Adrenal gland (tissue), 5 donors: ENCODE data around the gene C1QL4.

Experiments used
- POLR2A ChIP-seq, 2 donors: fragments of 450-650 bp; IDR thresholded peaks; one replicate each; pipeline ENCODE4 v1.6.1; 2017; ENCODE audit warnings: antibody characterized with exemption in 2 of 2, mild to moderate bottlenecking in 2 of 2, moderate library complexity in 1 of 2
- TF ChIP-seq, protein P1 (sequence below), 6 experiments: fragments of 450-650 bp in 4 of 6; fragments of 200-600 bp in 2 of 6; sonication (generic) in 1 of 6; IDR thresholded peaks; 1 replicate in 5 of 6; 2 replicates in 1 of 6; pipeline versions ENCODE4 v1.5.1 to v1.8.0; 2016 to 2021; ENCODE audit warnings: antibody characterized with exemption in 6 of 6, mild to moderate bottlenecking in 2 of 6, moderate library complexity in 1 of 6
- donor health status: DM: no; HTN: no; CAD: no.

DNA sequence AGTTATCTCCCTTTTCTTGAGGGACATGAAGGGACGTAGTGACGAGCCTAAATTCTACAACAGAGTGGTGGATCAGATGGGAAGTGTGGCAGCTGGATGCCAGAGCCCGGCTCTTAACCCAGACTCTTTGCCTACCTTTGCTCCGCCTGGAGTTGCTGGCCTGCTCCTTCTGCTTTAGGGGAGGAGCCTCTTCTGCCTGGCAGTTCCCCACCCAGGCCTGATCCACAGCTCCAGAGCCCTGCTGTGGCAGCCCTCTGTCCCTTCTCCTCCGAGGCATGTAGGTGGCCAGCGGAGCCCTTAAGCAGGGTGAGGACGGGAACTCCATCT, 44.3 kb downstream of the C1QL4 start:
- TF ChIP-seq, protein P1, sequence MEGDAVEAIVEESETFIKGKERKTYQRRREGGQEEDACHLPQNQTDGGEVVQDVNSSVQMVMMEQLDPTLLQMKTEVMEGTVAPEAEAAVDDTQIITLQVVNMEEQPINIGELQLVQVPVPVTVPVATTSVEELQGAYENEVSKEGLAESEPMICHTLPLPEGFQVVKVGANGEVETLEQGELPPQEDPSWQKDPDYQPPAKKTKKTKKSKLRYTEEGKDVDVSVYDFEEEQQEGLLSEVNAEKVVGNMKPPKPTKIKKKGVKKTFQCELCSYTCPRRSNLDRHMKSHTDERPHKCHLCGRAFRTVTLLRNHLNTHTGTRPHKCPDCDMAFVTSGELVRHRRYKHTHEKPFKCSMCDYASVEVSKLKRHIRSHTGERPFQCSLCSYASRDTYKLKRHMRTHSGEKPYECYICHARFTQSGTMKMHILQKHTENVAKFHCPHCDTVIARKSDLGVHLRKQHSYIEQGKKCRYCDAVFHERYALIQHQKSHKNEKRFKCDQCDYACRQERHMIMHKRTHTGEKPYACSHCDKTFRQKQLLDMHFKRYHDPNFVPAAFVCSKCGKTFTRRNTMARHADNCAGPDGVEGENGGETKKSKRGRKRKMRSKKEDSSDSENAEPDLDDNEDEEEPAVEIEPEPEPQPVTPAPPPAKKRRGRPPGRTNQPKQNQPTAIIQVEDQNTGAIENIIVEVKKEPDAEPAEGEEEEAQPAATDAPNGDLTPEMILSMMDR (IDR thresholded peaks at IDR 0.05), result no peak
- TF ChIP-seq POLR2A (IDR thresholded peaks at IDR 0.05), result no peak
